Adipose tissue (tissue), 3 donors: Measurements from ENCODE around the gene SLC10A2. TPM values are rescaled to one million over a fixed set of nuclear protein-coding genes. Genes with fewer than 3 reads are reported as not detected.

Experiments used
- H3K27ac ChIP-seq: one replicate; pipeline ENCODE4 v1.5.1; 2013; ENCODE audit warnings: low read depth, low read length
- WGBS, 3 donors: extraction: QIAGEN DNeasy Blood & Tissue Kit; methylation state at CpG; one replicate each; pipeline ENCODE4 v1.1.7; 2013; 5-methylcytosine and 5-hydroxymethylcytosine counted together
- polyA plus RNA-seq, 3 donors: library from polyadenylated mRNA; stranded (reverse); fragments of 200-250 nt; gene quantifications; one replicate each; pipeline ENCODE4 v1.2.3, GENCODE V29; 2013
- donor health status: healthy with polysubstance abuse.
- donor health status: Bipolar disorder and iron deficiency.
- donor health status: healthy.

SLC10A2 gene
- polyA plus RNA-seq, 3 donors: not detected

GRCh38 chr13:103003631-103004030 lies 62.6 kb downstream of the SLC10A2 start:
- H3K27ac ChIP-seq: no peak overlapping the region
- 36 to 86% (median 64%) methylated on average over 1 of the region's 1 CpG for WGBS, 3 donors

- H3K27ac ChIP-seq: no peak overlapping the region
- WGBS, 3 donors: 13 to 79% (median 66%) methylated on average over 1 of the region's 1 CpG
Measured at GRCh38 chr13:103002279-103002678, 63.9 kb downstream of the SLC10A2 start.

GRCh38 chr13:103000157-103000556 lies 66.1 kb downstream of the SLC10A2 start:
- 65 to 88% (median 82%) methylated on average over 3 of the region's 3 CpGs for WGBS, 3 donors

GRCh38 chr13:102999499-102999898 lies 66.7 kb downstream of the SLC10A2 start:
- no peak overlapping the region for H3K27ac ChIP-seq
- WGBS, 3 donors: 45 to 61% (median 54%) methylated on average over 2 of the region's 2 CpGs

More at GRCh38 chr13:103000157-103000556, 66.1 kb downstream of the SLC10A2 start:
- no peak overlapping the region for H3K27ac ChIP-seq

Other genes with a start within 250 kb of the SLC10A2 start
- 10 to 100 TPM; 25.1 to 45.5 (median 30.0) TPM for gene ERCC5, start 220.4 kb downstream of the SLC10A2 start, polyA plus RNA-seq